ENCODE results near the gene VPS37D.

DNA sequence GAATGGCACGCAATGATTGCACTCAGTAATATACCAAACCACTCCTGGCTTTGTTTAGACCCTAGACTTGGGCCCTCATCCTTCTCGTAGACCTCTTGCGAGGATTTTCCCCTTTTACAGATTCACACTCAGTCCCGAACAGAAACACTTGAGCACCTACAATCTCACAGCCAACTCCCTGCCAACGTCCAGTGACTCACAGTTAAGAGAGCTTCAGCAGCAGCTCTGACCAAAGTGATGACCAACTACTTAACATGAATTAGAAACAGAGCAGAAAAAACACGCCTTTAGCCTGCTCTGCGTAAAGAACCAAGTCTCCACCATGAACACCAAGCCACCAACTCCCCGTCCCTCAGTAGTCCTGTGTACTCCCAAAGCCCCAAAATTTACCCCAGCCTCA, 13.4 kb downstream of the VPS37D start:
- TF ChIP-seq, protein P1, sequence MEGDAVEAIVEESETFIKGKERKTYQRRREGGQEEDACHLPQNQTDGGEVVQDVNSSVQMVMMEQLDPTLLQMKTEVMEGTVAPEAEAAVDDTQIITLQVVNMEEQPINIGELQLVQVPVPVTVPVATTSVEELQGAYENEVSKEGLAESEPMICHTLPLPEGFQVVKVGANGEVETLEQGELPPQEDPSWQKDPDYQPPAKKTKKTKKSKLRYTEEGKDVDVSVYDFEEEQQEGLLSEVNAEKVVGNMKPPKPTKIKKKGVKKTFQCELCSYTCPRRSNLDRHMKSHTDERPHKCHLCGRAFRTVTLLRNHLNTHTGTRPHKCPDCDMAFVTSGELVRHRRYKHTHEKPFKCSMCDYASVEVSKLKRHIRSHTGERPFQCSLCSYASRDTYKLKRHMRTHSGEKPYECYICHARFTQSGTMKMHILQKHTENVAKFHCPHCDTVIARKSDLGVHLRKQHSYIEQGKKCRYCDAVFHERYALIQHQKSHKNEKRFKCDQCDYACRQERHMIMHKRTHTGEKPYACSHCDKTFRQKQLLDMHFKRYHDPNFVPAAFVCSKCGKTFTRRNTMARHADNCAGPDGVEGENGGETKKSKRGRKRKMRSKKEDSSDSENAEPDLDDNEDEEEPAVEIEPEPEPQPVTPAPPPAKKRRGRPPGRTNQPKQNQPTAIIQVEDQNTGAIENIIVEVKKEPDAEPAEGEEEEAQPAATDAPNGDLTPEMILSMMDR (conservative IDR thresholded peaks at IDR 0.05; ENCODE audit: low read depth, low read length): no peak
- no peak for TF ChIP-seq EZH2 (IDR thresholded peaks at IDR 0.05; ENCODE audit: borderline replicate concordance, low read depth, low read length, poor library complexity, severe bottlenecking)
